C4-2B (cell line): ENCODE measurements around the gene TCF7L1.

Experiments
- H3K27ac ChIP-seq: fragments of 450-650 bp; 2 replicates; pipeline ENCODE4 v1.5.1; 2017
- CTCF ChIP-seq: fragments of 450-650 bp; conservative IDR thresholded peaks from 2 replicates; pipeline ENCODE4 v1.5.1; 2017; ENCODE audit warnings: mild to moderate bottlenecking
- ZFX ChIP-seq: fragments of 450-650 bp; IDR thresholded peaks from 2 replicates; pipeline ENCODE4 v1.6.1; 2017

Gene TCF7L1

GRCh38 chr2:85357736-85358135, 224.5 kb downstream of the TCF7L1 start:
- TF ChIP-seq CTCF (no peak), ZFX (no peak)

More at GRCh38 chr2:85357736-85358135, 224.5 kb downstream of the TCF7L1 start:
- no peak overlapping the region for H3K27ac ChIP-seq
